HG03457 (cell line): ENCODE data around the gene CYSLTR1.
"Not testable (repeated sequence)": the region's sequence is repeated elsewhere in the genome, so short reads cannot be mapped to it uniquely, and the experiment has no call there.

Experiments used
- ATAC-seq: cut with Tn5 transposase; IDR thresholded peaks from one replicate; pipeline ENCODE4 v1.9.1; 2021; ENCODE audit warnings: moderate number of reproducible peaks; ENCODE audit not compliant: unreplicated experiment

CYSLTR1 gene

GRCh38 chrX:78327370-78328086 is at the start of gene CYSLTR1:
CYSLTR1 (minus strand) TSS chrX:78327611; CDS start chrX:78273746, 53,865 bp downstream.
- ATAC-seq, result no peak

- no peak for ATAC-seq
Measured at GRCh38 chrX:78377186-78377585, 49.8 kb upstream of the CYSLTR1 start.

- ATAC-seq, result no peak
Measured at GRCh38 chrX:78375894-78376293, 48.5 kb upstream of the CYSLTR1 start.

- ATAC-seq, result no peak
Measured at GRCh38 chrX:78366576-78366975, 39.2 kb upstream of the CYSLTR1 start.

- no peak for ATAC-seq
Measured at GRCh38 chrX:78357342-78358055, 30.1 kb upstream of the CYSLTR1 start.

GRCh38 chrX:78333521-78333920 is 6.1 kb upstream of the CYSLTR1 start:
- no peak for ATAC-seq

GRCh38 chrX:78331708-78332107 is 4.3 kb upstream of the CYSLTR1 start:
- ATAC-seq, result no peak

- ATAC-seq, result no peak
Measured at GRCh38 chrX:78330540-78330939, 3.1 kb upstream of the CYSLTR1 start.

- ATAC-seq, result no peak
Measured at GRCh38 chrX:78330068-78330467, 2.7 kb upstream of the CYSLTR1 start.

- no peak for ATAC-seq
Measured at GRCh38 chrX:78329486-78329885, 2.1 kb upstream of the CYSLTR1 start.

- ATAC-seq, result no peak
Measured at GRCh38 chrX:78326401-78326800, 1.0 kb downstream of the CYSLTR1 start.

- ATAC-seq, result no peak
Measured at GRCh38 chrX:78322863-78323262, 4.5 kb downstream of the CYSLTR1 start.

GRCh38 chrX:78321809-78322208 is 5.6 kb downstream of the CYSLTR1 start:
- peak; percentile 97 for ATAC-seq

- ATAC-seq, result no peak
Measured at GRCh38 chrX:78316265-78316664, 11.1 kb downstream of the CYSLTR1 start.

- ATAC-seq, result no peak
Measured at GRCh38 chrX:78315745-78316144, 11.7 kb downstream of the CYSLTR1 start.

GRCh38 chrX:78314561-78314960 is 12.8 kb downstream of the CYSLTR1 start:
- ATAC-seq, result no peak

- no peak for ATAC-seq
Measured at GRCh38 chrX:78313526-78313925, 13.9 kb downstream of the CYSLTR1 start.

- ATAC-seq, result no peak
Measured at GRCh38 chrX:78307665-78308064, 19.7 kb downstream of the CYSLTR1 start.

- no peak for ATAC-seq
Measured at GRCh38 chrX:78303086-78303485, 24.3 kb downstream of the CYSLTR1 start.

GRCh38 chrX:78300933-78301332 is 26.5 kb downstream of the CYSLTR1 start:
- ATAC-seq, result not testable (repeated sequence)

GRCh38 chrX:78283511-78283910 is 43.9 kb downstream of the CYSLTR1 start:
- ATAC-seq, result no peak

GRCh38 chrX:78237127-78237526 is 90.3 kb downstream of the CYSLTR1 start:
- ATAC-seq, result no peak
